GM12874 (cell line): ENCODE results near the gene HSPB1.

Source experiments
- CTCF ChIP-seq: IDR thresholded peaks from 2 replicates; pipeline ENCODE4 v1.5.1; 2011; ENCODE audit warnings: low read depth, mild to moderate bottlenecking, control low read depth, low read length, moderate library complexity; ENCODE audit not compliant: insufficient read depth

The HSPB1 gene

GRCh38 chr7:76340617-76341131 is 38.2 kb downstream of the HSPB1 start:
- no peak for TF ChIP-seq CTCF

GRCh38 chr7:76342222-76342621 is 39.7 kb downstream of the HSPB1 start:
- no peak for TF ChIP-seq CTCF

- TF ChIP-seq CTCF: no peak
Observed at GRCh38 chr7:76343294-76343930, 40.9 kb downstream of the HSPB1 start.

GRCh38 chr7:76343931-76344321 is 41.5 kb downstream of the HSPB1 start:
- no peak for TF ChIP-seq CTCF

- no peak for TF ChIP-seq CTCF
Observed at GRCh38 chr7:76346097-76346496, 43.6 kb downstream of the HSPB1 start.

GRCh38 chr7:76346778-76347177 is 44.3 kb downstream of the HSPB1 start:
- TF ChIP-seq CTCF: no peak

- no peak for TF ChIP-seq CTCF
Observed at GRCh38 chr7:76347710-76348109, 45.2 kb downstream of the HSPB1 start.
